ENCODE results near the gene SERINC3.

GRCh38 chr20:44489223-44489622, 32.6 kb downstream of the SERINC3 start:
- no peak for TF ChIP-seq EZH2 (IDR thresholded peaks at IDR 0.05; ENCODE audit: low read length, missing control alignments)
- TF ChIP-seq CTCF (conservative IDR thresholded peaks at IDR 0.05 in 1 of 2, IDR thresholded peaks at IDR 0.05 in 1 of 2; ENCODE audit: low read depth in 1 of 2, low read length in 2 of 2) = no peak
